Stimulated activated CD4-positive, alpha-beta T cell treated with anti-CD3 and anti-CD28 coated beads, Interleukin-4, amount 100 ng/mL, for 24 hours (primary cell): ENCODE measurements around the gene RERE.
"Not testable (repeated sequence)": the region's sequence is repeated elsewhere in the genome, so short reads cannot be mapped to it uniquely, and the experiment has no call there.

Source experiments
- DNase-seq: peaks from one replicate; pipeline ENCODE4 v3.0.0-alpha.2; 2020

RERE gene

DNA sequence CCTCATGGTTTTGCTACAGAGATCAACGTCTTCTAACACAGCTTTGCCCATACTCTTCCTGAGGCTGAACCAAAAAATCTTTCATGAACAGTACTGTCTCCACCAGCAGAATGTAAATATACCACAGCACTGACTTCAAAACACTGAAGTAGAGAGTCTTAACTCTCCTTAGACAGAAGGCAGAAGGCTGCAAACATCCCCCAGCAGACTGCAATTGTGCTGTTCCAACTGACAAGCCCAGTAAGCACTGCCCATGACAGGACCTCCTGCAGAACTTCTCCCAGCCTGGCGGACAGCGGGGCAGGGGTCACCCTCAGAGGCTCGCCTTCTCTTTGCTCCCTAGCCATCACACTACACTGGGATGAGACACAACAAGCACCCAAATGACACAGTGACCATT is 218.7 kb downstream of the RERE start:
- no peak for DNase-seq

- DNase-seq: no peak
Measured at GRCh38 chr1:8598060-8598724, 219.2 kb downstream of the RERE start.

- DNase-seq: no peak
Measured at GRCh38 chr1:8597455-8597854, 220.0 kb downstream of the RERE start.

DNA sequence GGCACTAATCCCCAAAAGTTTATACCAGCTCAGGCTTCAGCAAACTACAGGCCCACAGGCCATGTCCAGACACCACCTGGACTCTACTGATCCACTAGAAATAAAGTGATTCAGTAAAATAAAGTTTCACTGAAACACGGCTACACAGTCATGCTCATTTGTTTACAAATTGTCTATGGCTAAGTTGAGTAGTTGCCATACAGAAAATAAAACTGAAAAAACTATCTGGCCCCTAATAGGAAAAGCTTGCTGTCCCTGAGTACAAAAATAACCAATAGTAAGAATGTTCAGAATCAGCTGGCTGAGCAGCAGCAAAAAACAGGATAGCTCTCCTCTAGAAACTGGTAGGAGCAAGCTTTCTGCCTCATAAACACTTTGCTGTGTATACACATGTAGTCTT is 221.5 kb downstream of the RERE start:
- no peak for DNase-seq

- no peak for DNase-seq
Measured at GRCh38 chr1:8595332-8595731, 222.1 kb downstream of the RERE start.

DNA sequence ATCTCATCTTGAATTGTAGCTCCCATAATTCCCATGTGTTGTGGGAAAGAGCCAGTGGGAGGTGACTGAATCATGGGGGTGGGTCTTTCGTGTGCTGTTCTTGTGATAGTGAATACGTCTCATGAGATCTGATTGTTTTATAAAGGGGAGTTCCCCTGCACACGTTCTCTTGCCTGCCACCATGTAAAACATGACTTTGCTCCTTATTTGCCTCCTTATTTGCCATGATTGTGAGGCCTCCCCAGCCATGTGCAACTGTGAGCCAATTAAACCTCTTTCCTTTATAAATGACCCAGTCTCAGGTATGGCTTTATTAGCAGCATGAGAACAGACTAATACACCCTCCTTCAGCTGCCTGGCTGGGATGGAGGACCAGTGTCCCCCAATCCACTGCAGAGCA is 224.1 kb downstream of the RERE start:
- DNase-seq: not testable (repeated sequence)

DNA sequence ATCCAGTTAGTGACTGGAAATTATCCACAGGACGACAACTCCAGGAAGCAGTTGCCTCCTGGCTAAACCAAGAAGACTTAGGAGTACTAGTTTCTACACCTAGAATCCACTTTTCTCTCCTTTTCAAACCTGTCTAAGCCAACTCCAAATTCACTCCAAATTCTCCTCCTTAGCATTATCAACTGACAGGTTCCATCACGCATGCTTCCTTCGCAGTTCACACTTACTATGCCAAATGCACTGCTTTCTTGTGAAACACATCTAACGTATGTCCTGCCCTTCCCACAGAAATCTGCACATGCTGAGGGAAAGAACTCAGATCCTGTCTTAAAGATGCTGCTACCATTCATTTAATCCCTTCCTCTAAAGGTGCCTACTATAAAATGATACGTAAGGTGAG is 225.9 kb downstream of the RERE start:
- DNase-seq: no peak

DNA sequence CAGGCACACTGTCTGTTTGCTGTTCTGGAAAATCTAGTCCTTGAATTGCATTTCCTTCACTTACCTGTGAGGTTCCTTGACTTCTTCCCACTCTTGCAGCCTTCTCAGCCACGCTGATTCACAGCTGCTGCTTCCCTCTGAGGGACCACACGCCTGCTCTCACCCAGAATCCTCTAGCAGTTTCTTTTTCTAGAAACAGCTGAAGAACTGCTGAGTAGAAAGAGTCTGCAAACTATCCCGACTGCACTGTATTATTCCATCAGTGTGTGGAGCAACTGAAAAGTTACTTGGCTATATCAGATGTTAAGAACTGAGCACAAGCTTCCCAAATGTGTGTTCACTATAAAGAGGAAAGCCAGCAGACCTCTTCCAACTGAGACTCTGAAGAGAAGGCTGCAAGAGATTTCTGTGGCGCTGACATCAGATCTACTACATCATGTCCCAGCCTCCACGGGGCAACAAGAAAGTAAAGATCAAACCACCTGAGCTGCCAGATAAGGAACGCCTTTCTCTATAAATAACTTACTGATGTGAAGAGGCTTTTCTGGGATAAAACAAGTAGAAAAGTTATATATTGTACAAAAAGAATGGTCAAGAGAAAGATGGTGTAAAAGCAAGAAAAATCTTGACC is 226.6 kb downstream of the RERE start:
- no peak for DNase-seq

DNA sequence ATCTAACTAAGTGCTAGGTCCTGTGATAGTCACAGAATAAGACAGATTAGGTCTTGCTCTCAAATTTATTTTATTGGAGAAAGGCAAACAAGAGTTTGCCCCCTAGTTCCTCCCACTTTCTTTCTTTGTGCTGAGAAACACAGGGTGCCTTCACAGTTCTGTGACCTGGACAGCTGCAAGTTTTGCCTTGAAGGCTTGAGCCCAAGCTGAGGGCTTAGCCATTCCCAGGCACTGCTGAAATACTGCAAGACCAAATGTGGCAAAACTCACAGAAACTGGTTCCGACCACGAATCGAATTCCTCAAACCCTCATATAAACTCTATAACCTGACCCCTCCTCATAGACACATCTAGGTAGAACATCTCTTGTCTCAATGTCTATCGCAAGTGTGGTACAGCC is 227.9 kb downstream of the RERE start:
- no peak for DNase-seq

GRCh38 chr1:8587784-8588183 is 229.7 kb downstream of the RERE start:
- no peak for DNase-seq

DNA sequence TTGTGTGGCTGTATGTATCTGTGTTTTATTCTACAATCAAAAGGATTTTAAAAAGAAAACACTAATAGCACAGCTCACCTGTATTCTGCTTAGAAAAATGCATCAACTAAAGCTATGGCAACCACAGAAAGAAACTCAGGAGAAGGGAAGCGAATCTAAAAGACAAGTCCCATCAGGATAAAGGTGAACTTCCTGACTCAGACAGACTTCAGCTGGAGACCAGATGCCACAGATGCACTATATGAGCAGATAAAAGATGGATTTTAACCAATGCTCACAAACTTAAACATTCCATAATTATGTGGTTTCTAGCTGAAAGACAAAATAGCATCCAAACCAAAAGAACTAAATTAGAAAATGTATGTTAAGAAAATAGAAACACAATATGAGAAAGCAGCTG is 231.0 kb downstream of the RERE start:
- DNase-seq: no peak

DNA sequence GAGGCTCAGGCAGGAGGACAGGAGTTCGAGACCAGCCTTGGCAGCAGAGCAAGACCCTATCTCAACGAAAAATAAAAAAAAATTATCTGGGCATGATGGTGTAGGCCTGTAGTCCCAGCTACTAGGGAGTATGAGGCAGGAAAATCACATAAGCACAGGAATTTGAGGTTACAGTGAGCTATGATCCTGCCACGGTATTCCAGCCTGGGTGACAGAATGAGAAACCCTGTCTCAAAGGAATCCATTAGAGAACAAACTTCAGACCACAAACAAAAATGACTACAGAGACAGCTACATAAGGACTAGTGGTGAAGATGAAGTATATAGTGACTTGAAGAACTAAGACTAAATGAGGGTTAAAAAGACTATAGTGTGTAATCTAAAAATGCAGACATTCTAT is 233.1 kb downstream of the RERE start:
- DNase-seq: no peak

DNA sequence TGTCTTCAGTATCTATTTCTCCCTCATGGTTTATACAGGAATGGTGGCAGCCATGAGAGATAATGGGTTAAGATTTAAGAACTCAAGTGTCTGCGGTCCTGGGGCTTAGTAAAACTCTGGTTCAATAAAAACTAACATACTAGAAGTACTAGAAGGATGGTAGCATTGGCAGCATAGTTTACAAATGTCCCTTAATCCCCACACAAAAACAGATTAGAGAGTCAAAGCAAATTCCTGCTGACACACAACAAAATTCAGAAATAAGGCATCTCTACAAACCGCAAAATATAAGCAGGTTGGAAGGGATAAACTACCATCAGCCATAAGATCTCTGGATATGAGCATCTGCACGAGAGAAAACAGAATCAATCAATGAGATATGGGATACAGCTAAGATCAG is 234.4 kb downstream of the RERE start:
- no peak for DNase-seq

GRCh38 chr1:8580566-8580965 is 236.9 kb downstream of the RERE start:
- no peak for DNase-seq

DNA sequence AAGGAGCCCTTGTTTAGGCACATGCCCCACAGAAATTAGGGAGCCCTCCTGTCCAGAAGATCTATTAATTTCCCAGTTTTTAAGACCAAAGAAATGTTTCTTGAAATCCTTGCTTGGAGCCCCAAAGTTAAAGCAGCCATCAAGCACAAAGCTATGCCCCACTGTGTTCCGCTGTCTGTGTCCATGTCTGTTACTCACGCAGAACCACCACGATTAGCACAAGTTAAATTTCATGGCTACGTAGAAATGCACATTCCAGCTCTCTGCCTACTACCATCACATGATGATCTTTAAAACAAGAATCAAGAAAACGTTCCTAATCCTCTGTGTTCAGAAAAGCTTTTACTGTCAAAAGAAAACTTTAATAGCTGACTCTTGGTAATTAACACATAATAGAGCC is 238.5 kb downstream of the RERE start:
- DNase-seq: no peak

- no peak for DNase-seq
Measured at GRCh38 chr1:8578132-8578877, 239.1 kb downstream of the RERE start.

- DNase-seq: no peak
Measured at GRCh38 chr1:8574985-8575384, 242.5 kb downstream of the RERE start.

DNA sequence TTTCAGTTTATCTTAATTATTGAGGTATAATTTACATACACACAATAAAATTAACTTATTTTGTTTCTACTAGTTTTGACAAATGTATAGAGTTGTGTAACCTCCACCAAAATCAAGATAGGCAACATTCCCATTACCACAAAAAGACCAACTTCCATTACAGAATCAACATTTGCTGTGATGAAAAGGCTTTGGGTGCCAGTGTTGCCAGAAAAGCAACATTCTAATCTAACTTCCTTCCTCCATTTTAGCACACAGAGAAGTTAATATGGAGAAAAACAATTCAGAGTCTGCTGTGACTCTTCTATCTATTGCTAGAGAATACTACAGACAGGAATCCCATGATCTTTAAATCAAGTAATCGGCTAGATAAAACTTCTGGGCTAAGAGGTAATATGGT is 245.3 kb downstream of the RERE start:
- no peak for DNase-seq

DNA sequence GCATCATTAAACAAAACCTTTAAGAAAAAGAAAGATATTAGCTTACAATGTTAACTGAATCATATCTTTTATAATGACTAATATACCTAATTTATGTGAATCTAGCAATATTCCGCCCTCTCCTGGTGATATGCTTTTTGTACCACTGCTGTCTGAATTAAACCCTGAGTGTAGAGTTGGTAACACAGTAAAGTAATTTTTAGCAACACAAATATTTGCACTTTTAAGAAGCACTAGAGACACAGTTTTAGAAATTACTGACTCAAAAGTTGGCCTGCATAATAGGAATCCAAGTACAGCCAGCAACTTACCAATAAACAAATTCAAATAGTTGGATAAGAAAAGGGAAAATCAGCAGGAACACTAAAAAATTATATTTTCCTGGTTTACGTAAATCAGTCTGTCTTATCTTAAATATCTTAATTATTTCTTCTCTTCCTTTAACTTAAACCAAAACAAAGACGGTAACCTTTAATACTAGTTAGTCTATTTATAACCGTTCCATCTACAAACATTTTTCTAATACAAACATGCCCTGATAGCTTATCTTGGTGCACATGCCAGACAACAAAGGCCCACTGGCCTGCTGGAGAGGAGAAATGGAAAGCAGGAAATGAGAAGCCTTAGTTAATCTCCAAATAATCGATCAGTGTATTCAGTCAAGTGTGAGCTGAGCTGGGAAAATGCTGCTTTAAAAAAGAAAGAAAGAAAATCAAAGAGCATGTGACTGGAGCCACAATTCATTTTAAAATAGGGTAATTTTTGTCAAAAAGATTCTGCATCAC is 246.0 kb downstream of the RERE start:
- DNase-seq: no peak

DNA sequence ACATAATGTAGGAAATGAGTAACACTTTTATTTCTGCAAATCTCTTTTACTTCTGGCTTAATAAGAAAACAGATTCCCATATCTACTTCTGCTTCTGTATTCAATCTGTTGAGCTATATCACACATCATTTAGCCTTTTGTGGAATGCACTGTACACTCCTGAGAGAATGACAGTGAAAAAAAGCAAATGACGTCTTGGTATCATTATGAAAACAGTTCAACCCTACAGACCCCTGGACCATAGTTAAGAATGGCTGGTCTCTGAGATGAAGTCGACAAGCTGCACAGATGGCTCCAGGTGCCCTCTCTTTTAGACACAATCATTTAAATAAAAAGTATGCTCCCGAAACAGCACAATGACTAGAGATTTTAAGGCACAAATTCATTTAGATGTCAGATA is 247.0 kb downstream of the RERE start:
- DNase-seq: no peak

DNA sequence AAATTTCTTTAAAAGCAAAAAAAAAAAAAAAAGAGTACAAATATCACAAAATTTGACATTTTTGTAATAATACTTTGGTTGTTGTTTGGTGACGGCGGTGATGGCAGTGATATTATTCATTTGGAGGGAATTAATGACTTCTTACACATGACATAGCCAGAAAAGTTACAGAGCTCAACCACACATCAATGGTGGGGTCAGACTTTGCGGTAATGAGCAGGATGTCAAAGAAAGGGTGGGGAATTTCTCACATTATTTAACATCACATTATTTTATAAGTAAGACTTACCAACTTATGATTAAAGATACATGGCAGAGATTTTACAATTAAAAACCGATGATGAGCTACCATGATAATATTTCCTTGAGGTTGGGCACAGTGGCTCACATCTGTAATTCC is 248.2 kb downstream of the RERE start:
- DNase-seq: no peak

GRCh38 chr1:8568837-8569236 is 248.6 kb downstream of the RERE start:
- no peak for DNase-seq

DNA sequence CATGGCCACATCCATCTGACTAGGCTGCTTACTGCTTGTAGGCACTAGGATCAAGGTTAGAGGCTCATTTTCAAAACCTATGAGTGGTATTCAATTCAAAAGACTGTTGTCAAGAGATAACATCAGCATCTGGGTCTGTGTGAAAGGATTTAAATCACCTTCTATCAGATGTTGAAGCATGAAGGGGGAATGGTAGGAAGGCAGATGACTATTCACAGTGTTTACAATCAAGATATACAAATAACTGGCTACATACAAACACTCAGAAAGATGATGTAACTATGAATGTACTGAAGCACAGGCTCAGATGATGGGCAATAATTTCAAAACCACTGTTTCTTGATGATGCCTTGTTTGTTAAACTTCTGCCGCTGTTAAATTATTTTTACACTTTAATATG is 250.3 kb downstream of the RERE start:
- DNase-seq: no peak

DNA sequence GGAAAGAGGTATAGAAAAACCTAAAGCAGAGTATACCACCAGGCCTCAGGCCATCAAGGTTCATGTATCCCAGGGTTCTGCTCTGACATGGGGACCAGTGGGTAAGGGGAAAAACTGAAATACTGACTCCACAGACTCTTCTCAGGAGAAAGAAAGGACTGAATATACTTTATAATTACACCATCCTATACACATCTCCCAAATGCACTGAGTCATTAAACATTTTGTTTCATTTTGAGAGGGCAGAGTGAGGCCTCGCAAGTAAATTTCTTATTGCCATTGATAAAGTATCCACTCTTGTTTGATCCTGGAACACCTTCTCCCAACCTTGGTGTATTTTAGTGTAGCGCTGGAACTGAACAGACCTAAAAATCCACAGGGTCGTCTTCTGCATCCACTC is 251.6 kb downstream of the RERE start:
- DNase-seq: no peak
